GM19035 (cell line): Measurements from ENCODE around the gene LRIG3.

Experiments used
- ATAC-seq: cut with Tn5 transposase; IDR thresholded peaks from one replicate; pipeline ENCODE4 v1.9.1; 2021; ENCODE audit not compliant: unreplicated experiment

LRIG3 gene

DNA sequence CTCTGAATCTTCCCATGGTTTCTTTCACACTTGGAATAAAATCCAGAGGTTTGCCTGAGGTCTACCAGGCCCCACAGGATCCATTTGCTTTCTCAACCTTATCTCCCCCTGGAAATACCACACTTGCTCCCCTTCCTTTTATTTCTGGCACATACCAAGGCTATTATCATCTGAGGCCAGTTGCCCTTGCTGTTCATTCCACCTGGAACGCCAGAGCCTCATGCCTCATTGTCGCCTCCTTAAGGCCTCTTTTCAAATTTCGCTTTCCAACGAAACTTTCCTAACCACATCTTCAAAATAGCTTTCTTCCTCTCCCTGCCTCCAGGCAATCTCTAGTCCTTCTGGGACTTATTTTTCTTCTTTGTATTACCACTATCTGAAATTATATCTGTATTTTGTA is 11.2 kb upstream of the LRIG3 start:
- ATAC-seq = no peak

DNA sequence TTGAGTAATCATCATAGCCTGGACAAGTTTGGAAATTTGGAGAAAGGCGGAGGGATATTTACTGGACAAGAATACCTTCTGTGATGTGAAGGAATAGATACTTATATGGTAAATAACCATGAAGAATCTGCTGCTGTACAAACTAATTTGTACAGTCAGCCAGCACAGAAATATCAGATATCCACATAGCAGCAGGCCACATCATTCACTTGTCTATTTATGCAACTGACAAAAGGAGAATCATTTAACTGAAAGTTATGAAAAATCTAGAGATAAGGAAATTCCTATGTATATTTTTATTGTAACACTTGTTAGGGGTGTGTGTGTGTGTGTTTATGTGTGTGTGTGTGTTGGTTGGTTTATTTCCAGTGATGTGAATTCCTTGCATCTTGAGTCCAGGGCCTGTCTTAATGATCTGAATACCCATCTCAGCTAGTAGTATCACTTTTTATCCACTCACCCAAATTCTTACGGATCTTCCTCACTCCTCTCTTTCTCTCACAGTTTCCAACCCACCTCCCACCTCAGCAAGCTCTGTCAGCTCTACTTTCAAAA is 10.5 kb upstream of the LRIG3 start:
- ATAC-seq = no peak

DNA sequence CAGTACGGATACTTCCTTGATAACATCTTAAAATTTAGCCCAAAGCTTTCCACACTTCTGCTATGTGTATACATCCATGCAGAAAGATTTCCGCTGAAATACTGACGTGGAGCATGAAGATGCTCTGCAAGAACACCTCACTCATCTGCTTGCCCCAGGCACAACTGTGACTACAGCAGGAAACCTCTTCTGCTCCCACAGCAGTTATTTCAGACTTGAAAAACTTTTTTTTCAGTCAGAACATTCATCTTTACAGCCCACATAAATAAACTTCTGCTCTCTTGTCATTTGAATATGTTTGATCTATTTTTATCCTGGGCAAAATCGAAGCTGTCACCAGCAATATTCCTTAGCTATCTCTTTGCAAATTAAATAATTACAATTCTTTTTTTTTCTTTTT is 6.8 kb upstream of the LRIG3 start:
- no peak for ATAC-seq

DNA sequence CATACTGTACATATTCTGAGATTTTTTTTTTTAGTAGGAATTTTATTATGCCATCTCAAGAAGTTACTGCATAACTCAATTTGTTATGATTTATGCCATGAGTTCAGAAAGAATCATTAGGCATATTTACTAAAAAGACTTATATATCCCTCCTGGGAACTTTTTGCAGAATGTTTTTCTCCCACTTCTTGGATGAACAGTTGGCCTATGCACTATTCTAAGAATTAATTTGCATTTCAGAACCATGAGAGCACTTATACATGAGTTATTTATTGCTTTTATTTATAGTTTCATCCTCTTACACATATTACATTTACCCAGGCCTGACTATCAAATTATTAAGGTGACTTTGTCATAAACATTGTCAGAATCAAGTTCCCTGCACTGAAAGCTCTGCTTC is 6.3 kb upstream of the LRIG3 start:
- no peak for ATAC-seq

DNA sequence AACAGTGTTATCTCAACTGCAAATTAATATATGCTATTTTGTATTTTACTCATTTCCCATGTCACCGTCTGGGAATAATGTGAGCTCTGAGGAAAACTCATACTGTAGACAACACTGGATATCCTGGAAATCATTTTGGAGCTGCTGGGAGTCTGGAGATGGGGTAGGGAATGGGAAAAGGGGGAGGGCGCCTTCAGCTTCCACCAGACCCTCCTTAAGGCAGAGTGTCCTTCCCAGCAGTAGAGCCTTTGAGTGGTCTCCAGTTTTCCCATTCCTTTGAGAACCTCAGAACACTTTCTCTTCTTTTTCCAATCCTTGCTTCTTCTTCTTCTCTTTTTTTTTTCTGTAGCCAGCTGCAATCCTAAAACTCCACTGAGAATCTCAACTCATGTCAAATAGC is 5.4 kb upstream of the LRIG3 start:
- no peak for ATAC-seq

DNA sequence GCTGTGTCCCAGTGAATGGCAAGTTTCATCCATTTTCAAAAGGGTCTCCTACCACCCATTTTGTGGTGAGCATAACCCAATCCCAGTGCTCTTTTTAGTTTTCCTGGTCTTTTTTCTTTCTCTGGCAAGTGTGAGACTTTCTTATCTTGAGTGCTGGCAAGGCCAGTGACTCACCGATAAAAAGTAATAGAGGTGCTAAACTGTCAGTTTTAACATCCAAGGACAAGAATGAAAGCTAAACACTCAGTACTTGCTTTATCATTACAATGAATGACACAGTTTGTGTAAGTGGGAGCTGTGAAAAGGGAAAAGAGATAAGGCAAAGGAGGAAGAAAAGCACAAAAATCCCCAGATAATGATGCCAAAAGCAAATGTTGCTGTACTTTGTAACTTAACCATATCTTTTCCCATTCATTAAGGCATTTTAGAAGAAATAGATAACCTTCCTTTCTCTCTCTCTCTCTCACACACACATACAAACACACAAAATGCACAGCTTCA is 4.9 kb upstream of the LRIG3 start:
- ATAC-seq = no peak

DNA sequence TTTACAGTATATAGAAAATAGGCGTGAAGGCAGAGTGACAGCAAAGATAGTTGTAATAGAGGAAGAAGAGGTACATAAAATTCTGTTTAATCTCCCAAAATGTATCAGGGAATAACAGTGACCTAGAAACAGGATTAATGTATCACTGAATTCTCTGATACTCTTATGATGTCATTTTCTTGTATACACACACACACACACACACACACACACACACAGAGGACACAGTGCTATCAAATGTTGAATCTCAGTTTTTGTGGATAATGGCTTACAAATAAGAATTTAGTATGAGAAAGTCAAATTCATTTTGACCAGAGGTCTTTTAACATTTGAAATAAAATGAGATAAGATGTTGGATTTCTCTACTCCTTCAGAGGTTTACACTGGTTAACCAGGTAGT is 4.3 kb upstream of the LRIG3 start:
- ATAC-seq = no peak

DNA sequence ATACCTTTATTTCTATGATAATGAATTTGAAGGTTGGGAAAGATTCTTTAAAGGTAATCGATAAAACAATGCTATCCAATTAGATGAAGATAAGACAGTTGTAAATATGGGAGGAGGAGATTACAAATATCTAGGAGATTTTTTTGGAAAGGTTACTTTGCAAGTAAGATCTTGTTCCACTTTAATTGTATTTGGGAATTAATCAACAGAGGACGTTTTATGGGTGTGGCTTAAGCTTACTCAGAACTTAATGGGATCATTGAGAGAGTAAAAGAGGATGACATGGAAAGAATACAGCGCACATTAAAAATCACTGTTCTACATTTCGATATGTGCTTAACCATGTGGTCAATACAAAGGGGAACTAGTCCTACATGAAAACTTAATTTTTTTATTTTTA is 3.5 kb upstream of the LRIG3 start:
- ATAC-seq = no peak

DNA sequence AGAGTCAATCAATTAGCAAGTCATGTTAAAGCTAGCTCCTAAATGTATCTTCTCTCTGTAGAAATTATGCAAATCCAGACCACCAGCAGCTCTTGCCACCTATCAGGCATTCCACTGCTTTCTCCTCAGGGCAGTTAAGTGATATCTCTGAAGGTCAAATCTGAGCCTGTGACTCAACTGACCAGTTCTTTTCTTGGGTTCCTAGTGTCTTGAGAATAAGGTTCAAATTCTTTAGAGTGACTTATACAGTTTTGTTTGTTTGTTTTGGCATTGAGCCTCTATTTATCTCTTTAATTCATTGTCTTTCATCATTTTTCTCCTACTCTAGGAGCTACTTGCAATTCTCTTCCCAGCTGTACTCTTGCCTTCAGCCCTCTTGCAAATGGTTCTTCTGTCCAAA is 2.5 kb upstream of the LRIG3 start:
- no peak for ATAC-seq

DNA sequence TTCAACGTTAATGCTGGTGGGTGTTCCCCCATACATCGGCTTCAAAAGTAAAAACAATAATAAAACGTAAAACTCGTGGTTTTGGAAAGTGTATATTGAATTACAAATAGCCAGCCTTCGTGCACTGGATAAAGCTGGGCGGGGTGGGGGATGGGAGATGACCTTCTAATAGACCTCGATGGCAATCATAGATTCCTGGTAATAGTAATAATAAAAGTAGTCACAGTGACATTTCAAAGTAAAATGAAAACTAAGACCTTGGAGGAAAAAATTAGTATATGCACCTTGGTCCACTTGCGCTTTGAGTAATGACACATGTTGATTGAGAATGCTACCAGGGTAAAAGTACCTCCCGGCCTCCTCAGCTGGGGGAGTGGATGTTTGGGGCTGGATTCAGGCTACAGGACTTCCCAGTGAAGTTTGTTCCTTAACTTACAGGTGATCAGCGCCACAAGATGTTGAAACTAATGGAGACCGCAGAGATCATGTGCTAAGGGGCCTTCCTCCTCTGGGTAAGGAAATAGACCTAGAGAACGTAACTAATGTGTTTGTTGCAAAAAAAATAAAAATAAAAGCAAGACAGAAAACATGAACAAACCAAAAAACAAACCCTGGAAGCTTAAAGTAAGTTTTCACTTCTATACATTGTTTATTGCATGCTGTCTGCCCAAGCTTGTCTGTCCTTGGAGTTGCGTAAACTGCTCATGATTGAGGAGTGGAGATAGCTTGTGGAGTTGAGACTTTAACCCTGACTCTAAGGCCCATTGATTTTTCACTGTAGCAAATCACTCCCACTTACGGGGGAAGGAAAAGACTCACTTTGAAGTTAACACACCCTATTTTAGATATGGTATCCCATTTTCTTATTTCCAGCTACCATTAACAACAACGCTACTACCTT is 907 bp upstream of the LRIG3 start:
- ATAC-seq = no peak

DNA sequence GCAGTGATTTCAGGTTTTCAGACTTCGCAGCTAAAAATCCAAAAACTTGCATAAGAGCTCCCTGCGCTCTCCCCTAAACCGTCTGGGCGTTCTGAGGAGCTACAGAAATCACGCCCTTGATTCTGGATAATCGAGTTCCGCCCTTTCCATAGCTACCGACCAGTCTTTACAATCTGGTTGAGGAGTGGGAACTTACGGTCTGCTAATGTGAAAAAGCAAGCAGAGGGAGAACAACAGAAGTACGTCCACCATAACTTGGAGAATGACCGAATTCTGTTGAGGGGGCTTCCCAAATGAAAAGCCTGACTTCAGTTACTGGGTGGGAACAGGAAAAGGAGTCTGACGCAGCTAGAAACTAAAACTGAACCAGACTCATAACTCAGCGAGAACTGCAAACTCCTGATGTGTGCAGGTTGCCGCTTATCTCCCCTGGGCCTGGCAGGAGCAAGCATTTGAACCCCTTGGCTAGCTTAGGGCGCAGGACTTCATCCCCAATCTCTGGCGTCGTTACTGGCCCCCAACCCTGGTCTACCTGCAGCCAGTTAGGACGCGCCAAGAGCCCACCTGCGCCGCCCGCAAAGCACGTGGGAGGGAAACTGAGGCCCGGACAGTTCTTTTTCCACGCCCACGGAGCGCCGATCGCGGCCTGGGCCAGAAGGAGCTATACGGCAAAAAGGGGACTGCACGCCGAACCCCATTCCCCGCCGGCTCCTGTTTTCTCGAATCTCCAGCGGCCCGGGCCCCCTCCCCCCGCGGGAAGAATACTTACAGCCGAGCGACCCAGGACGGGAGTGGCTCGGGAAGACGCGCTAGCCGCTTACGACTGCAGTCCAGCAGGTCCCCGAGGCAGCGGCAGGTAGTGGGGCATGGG is 838 bp downstream of the LRIG3 start:
- ATAC-seq = peak; percentile 31

DNA sequence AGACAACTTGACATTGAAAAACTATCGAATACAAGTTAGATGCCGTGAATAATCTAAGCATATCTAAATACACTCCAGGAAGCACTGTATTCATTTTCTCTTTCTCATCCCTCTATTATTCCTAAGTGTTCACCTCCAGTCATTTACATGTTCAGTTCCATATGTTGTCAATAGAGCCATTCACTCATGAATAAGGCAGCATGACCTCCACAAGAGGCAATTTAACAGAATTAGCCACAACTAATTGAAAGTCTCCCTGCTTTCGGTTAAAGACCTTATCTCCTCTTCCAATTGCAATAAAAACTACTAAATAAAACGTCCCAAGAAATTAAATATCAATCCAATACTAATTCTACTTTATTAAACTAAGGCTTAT is 1.8 kb downstream of the LRIG3 start:
- ATAC-seq = no peak

DNA sequence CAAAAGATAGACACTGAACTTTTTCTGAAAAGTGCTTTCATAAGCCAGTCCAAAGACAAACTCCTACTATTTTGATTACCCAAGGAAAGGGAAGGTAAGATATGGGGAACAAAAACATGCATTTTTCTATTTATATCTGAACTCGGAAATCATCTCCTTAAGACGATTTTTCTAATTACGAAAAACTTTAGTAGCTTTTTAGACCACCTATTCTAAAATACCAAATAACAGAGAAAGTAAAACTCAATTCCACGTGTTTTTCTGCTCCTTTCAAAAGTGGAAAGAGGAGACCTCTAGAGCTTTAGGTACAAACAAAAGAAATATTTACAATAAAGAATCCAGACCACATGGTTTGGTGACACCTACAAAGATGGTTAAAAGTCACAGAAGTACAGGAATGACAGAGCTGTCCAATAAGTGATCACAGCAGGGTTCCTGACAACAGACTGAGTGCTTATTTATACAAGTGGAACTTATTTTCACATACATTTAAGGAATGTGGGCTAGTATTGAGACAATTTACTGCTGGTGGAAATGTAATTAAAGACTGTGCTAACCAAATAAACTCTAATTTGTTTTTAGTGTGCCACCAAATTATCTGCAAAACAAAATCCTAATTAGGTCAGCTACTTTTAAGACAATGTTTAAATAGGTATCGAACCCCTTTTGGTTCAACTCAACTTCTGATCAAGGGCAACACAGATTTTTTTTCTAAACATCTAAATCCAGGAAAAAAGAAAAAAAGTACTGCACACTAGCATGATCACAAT is 2.4 kb downstream of the LRIG3 start:
- ATAC-seq = no peak

DNA sequence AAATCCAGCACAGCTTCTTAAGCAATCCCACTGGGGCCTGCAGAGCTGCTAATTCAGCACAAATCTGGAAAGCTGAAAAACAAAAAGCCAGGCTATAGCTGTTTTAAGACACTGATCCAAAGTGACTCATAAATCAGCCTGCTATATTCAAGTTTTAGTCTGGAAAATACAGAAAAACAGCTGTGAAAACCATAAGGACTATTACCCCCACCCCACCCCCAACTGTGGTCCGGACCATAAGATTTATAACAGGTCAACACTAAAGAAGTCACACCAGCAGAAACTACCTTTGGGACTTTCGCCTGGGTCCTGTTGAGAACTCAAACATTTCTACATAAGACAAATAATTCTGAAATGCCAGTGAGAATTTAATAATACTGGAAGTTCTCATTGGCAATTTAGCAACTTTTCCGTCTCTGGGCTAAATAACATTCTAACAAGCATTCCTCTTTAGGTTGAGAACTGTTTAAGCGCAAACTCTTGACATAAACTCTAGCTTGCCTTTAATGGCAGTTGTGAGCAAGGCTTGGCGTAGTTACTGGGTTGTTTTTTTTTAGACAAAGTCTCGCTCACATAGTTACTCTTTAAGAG is 3.3 kb downstream of the LRIG3 start:
- no peak for ATAC-seq

DNA sequence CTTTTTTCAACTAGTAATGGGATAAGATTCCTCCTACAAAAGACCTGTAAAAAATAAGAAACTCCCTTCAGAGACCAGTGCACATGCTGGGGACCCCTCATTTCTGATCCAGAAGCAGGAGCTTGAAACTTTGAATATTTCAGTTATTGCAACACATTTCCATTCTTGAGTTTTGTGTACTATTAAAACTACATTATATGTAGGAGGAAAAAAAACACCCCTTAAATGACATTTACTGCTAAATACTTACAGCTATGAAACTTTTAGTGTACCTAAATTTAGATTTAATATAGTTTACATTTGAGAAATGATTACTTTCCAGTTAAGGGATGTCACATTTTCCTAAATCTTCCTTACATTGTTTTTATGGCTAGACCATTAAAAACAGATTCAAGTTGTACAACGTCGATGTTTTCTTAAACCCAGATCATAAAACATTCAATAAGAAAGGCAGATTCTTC is 4.1 kb downstream of the LRIG3 start:
- ATAC-seq = no peak

DNA sequence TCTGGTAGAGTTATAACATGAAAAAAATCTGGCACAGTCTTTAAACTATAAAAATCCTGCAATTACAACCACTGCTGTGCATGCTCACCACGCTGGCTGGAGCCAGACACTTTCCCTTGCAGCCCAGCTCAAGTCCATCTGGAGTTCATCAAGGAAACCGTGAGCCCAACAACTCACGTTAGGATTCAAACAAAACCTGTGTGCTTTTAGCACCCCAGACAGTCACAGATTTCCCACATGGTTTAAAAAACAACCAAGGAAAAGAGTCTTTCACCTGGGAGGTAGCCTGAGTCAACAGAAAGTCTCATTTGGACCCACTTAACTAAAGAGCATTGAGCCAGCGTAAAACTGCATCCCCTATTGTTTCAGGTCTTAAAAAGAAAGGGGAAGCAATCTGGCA is 4.7 kb downstream of the LRIG3 start:
- ATAC-seq = no peak

DNA sequence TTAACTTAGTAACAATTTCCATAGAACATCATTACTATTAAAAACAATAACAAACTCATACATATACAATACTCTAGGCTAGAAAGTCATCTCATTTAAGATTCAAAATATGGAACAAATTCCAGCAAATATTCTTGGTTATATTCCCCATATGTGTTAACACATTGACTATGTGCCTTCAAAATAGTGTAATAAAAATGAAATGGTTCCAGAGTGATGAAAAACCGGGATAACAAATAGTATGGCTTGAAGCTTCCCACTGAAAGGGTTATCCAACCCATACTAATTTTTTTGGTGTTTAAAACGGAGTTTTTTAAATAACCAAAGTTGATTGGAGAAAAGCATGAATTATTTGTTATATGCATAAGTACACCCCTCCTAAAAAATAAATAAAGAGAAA is 5.3 kb downstream of the LRIG3 start:
- ATAC-seq = no peak

DNA sequence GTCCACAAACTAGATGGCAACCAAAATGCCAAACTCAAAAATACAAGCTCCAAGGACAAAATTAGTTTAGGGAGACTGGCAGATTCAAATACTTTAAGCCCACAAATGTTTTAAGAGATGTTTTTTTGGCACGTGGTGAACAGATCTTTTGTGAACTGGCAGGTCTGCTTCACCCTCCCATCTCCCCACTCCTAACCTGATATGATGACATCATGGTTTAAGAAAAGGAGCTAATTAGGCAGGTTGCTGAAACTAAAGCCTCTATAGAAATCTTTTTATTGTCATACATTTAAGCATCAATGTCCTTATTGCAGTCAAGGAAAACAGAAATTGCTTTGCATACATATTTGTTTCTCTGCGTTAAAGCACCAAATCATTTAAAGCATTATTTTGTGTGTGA is 5.8 kb downstream of the LRIG3 start:
- no peak for ATAC-seq

DNA sequence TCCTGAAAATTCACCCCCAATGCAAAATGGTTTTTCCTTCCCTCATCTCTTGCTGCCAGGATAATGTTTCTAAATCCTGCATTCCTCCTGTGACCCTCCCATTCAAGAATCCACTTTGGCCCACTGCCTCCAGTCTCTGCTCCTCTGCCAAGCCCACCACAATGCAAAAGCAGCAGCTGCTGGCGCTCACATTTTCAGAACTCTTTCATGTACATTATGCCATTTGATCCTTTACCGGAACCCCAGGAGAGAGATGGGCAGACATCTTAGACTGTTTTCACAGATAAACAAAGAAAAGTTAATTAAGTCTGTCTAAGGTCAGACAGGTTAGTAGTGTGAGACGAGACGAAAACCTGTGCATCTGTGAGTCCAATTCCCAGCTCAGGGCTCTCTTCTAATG is 12.9 kb downstream of the LRIG3 start:
- no peak for ATAC-seq

DNA sequence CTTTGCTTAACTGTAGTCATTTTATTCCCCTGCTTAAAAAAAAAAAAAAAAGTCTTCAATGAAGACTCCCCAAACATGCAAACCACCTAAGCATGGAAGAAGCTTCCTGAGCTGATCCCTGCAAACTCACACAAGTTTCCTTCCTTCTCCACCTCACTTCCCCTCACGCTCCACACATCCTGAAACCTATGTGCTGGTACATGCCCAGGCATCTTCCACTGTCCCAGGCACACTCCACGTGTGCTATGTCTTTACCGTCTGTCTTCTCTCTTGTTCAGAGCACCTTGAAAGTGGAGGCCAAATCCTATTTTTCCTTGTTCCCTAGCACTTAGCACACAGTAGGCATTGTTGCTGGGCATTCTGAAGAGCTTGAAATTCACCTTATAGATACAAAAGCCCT is 13.4 kb downstream of the LRIG3 start:
- ATAC-seq = no peak

DNA sequence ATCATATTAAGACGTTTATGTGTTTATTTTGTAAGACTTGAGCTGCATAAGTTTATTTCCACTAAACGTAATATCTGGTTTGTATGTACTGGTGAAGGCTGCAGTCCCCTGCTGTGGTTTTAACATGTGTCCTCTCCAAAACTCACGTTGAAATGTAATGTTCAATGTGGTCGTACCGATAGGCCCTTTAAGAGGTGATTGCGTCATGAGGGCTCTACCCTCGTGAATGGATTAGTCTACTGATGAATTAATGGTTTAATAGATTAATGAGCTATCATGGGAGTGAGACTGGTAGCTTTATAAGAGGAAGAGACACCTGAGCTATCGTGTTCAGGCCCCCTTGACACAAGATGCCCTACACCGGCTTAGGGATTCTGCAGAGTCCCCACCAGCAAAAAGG is 14.9 kb downstream of the LRIG3 start:
- no peak for ATAC-seq
